GM12878 (cell line): ENCODE data around the gene CYB5D1. TPM values are rescaled to one million over a fixed set of nuclear protein-coding genes. Genes with fewer than 3 reads are reported as not detected.

Experiments
- ATAC-seq: fragments of 200-7000 bp; cut with Tn5 transposase; 3 replicates; pipeline ENCODE4 v1.9.1; 2020; ENCODE audit warnings: mild to moderate bottlenecking, moderate library complexity
- BruUV-seq: library from RNA; stranded (reverse); fragments of 400-500 nt; replicated peaks from 2 replicates; lab custom pipeline; 2021; lab: Mats Ljungman, UMichigan
- CTCF ChIA-PET: fragments of 300-600 bp; sonication (Branson Sonifier 250); formaldehyde crosslinking; extraction: SDS; loops from one replicate; lab custom pipeline; 2021; ENCODE audit warnings: inconsistent platforms; lab: Yijun Ruan, JAX
- POLR2A ChIA-PET: fragments of 350-600 bp; formaldehyde crosslinking; extraction: SDS; loops from one replicate; lab custom pipeline; 2021; ENCODE audit warnings: inconsistent platforms; lab: Charles Lee
- RAD21 ChIA-PET: fragments of 300-600 bp; sonication (Branson Sonifier 250); formaldehyde crosslinking; loops from one replicate; lab custom pipeline; 2023; ENCODE audit warnings: antibody characterized with exemption; ENCODE audit not compliant: unreplicated experiment; lab: Charles Lee
- SMC1A ChIA-PET: fragments of 300-600 bp; sonication (Branson Sonifier 250); formaldehyde crosslinking; loops from one replicate; lab custom pipeline; 2023; ENCODE audit not compliant: unreplicated experiment, uncharacterized antibody; lab: Charles Lee
- DNase-seq: peaks from one replicate; pipeline ENCODE4 v3.0.0-alpha.2; 2011; ENCODE audit warnings: low read depth, low spot score
- FAIRE-seq: peaks from 3 replicates; lab custom pipeline; 2011; peaks lifted over from hg19 to GRCh38; lab: Jason Lieb, UNC
- H2AFZ ChIP-seq: 2 replicates; pipeline ENCODE4 v1.6.0; 2011; ENCODE audit warnings: low read depth, low read length, control low read depth; ENCODE audit not compliant: control insufficient read depth
- H3K27ac ChIP-seq: 2 replicates; pipeline ENCODE4 v1.5.1; 2011; ENCODE audit warnings: control low read depth; ENCODE audit not compliant: control insufficient read depth, insufficient read depth
- H3K27me3 ChIP-seq, 2 experiments: replicated peaks in 1 of 2; 2 replicates each; pipeline versions ENCODE4 v1.6.0 to v1.6.1; 2011; ENCODE audit warnings: low read length in 1 of 2; ENCODE audit not compliant: control insufficient read depth in 2 of 2, insufficient read depth in 2 of 2
- H3K36me3 ChIP-seq, 2 experiments: 2 replicates each; pipeline ENCODE4 v1.5.1; 2011; ENCODE audit warnings: low read length in 1 of 2; ENCODE audit not compliant: control insufficient read depth in 2 of 2, insufficient read depth in 2 of 2
- H3K4me1 ChIP-seq: 2 replicates; pipeline ENCODE4 v1.6.1; 2011; ENCODE audit warnings: mild to moderate bottlenecking, low read length, moderate library complexity, mixed read lengths; ENCODE audit not compliant: control insufficient read depth, insufficient read depth
- H3K4me2 ChIP-seq: 2 replicates; pipeline ENCODE4 v1.6.0; 2011; ENCODE audit warnings: control low read depth; ENCODE audit not compliant: control insufficient read depth, insufficient read depth
- H3K4me3 ChIP-seq: fragments of 200-600 bp; sonication (generic); 2 replicates; pipeline ENCODE4 v1.5.1; 2016
- H3K79me2 ChIP-seq: 2 replicates; pipeline ENCODE4 v1.6.0; 2011; ENCODE audit warnings: low read length; ENCODE audit not compliant: control insufficient read depth, insufficient read depth
- H3K9ac ChIP-seq: 2 replicates; pipeline ENCODE4 v1.8.0; 2011; ENCODE audit warnings: low read length, control low read depth, mixed read lengths; ENCODE audit not compliant: control insufficient read depth, insufficient read depth
- H3K9me3 ChIP-seq: replicated peaks from 3 replicates; pipeline ENCODE4 v1.5.1; 2011; ENCODE audit warnings: mild to moderate bottlenecking, low read length; ENCODE audit not compliant: control insufficient read depth, insufficient read depth
- H4K20me1 ChIP-seq: 2 replicates; pipeline ENCODE4 v1.6.0; 2011; ENCODE audit not compliant: control insufficient read depth, insufficient read depth
- BACH1 ChIP-seq: fragments of 450-650 bp; IDR thresholded peaks from 2 replicates; pipeline ENCODE4 v1.6.1; 2017; ENCODE audit warnings: mild to moderate bottlenecking, borderline replicate concordance
- BHLHE40 ChIP-seq, 2 experiments: fragments of 450-650 bp in 1 of 2; IDR thresholded peaks; 2 replicates each; pipeline ENCODE4 v1.6.1; 2011 to 2017; ENCODE audit warnings: low read depth in 2 of 2, borderline replicate concordance in 1 of 2, improper control_type of control experiment in 1 of 2, low read length in 1 of 2, mild to moderate bottlenecking in 1 of 2
- BMI1 ChIP-seq: fragments of 450-650 bp; IDR thresholded peaks from 2 replicates; pipeline ENCODE4 v1.6.1; 2016; ENCODE audit warnings: mild to moderate bottlenecking, moderate library complexity, borderline replicate concordance
- CBFB ChIP-seq: IDR thresholded peaks from 2 replicates; pipeline ENCODE4 v1.6.1; 2016; ENCODE audit warnings: antibody characterized with exemption, low read depth
- CHD2 ChIP-seq: IDR thresholded peaks from 2 replicates; pipeline ENCODE4 v1.6.1; 2011; ENCODE audit warnings: low read depth, low read length, improper control_type of control experiment, borderline replicate concordance
- LARP7 ChIP-seq: fragments of 450-650 bp; IDR thresholded peaks from 2 replicates; pipeline ENCODE4 v1.6.1; 2017; ENCODE audit warnings: mild to moderate bottlenecking
- MYC ChIP-seq: IDR thresholded peaks from 2 replicates; pipeline ENCODE4 v1.6.1; 2011; ENCODE audit warnings: mild to moderate bottlenecking, low read length, moderate library complexity, inconsistent platforms; ENCODE audit not compliant: insufficient read depth, insufficient replicate concordance, insufficient read length, severe bottlenecking
- NR2F1 ChIP-seq: fragments of 450-650 bp; conservative IDR thresholded peaks from 2 replicates; pipeline ENCODE4 v1.6.1; 2017; ENCODE audit warnings: mild to moderate bottlenecking
- POLR2A ChIP-seq: IDR thresholded peaks from 2 replicates; pipeline ENCODE4 v1.6.1; 2011; ENCODE audit warnings: low read depth, mild to moderate bottlenecking, low read length
- RAD21 ChIP-seq: IDR thresholded peaks from 2 replicates; pipeline ENCODE4 v1.6.1; 2011; ENCODE audit warnings: mild to moderate bottlenecking, low read depth, low read length, moderate library complexity; ENCODE audit not compliant: insufficient read depth
- RBBP5 ChIP-seq: fragments of 200-600 bp; sonication (generic); conservative IDR thresholded peaks from 2 replicates; pipeline ENCODE4 v1.6.1; 2016
- TAF1 ChIP-seq: IDR thresholded peaks from 2 replicates; pipeline ENCODE4 v1.6.1; 2011; ENCODE audit warnings: mild to moderate bottlenecking, low read depth, low read length, borderline replicate concordance
- WGBS: methylation state at CpG from one replicate; pipeline ENCODE4 v1.1.6; 2016; ENCODE audit warnings: low lambda C conversion rate; ENCODE audit not compliant: insufficient replicate concordance, insufficient coverage; ENCODE audit errors: missing lambda C conversion rate; 5-methylcytosine and 5-hydroxymethylcytosine counted together
- in situ Hi-C: fragments of 300-500 bp; cut with MboI; formaldehyde crosslinking; loops from 9 replicates; pipeline ENCODE4 v1.14.3; 2018; ENCODE audit warnings: mixed read lengths
- intact Hi-C: fragments of 100-400 bp; cut with micrococcal nuclease; formaldehyde crosslinking; loops from one replicate; pipeline ENCODE4 v1.14.2; 2022; ENCODE audit not compliant: unreplicated experiment
- polyA plus RNA-seq, 11 experiments: library from polyadenylated mRNA; depleted of rRNA in 4 of 11; unstranded in 6 of 11; stranded (reverse) in 5 of 11; fragments of >200 nt; fragmentation: Nextera tagmentation in 4 of 11; fragmentation: Illumina TruSeq in 1 of 11; extraction: Ambion mirVana in 4 of 11; extraction: Trizol in 1 of 11; gene quantifications; 1 replicate in 1 of 11; 2 replicates in 10 of 11; pipeline versions ENCODE4 v1.2.1 to v1.2.3, GENCODE V29; 2011 to 2016; ENCODE audit warnings: inconsistent platforms in 2 of 11, missing spikeins in 2 of 11, low read depth in 1 of 11
- total RNA-seq, 4 experiments: library from RNA; depleted of rRNA in 3 of 4; stranded (reverse); fragments of >200 nt in 3 of 4; fragmentation: Illumina TruSeq in 1 of 4; extraction: Trizol in 1 of 4; gene quantifications; 2 replicates each; pipeline versions ENCODE4 v1.2.1 to v1.2.3, GENCODE V29; 2013 to 2021
- TF ChIP-seq, protein P1 (sequence below): fragments of 450-650 bp; IDR thresholded peaks from 2 replicates; pipeline ENCODE4 v1.6.1; 2016; ENCODE audit warnings: mild to moderate bottlenecking
- TF ChIP-seq, protein P2 (sequence below): fragments of 450-650 bp; IDR thresholded peaks from 2 replicates; pipeline ENCODE4 v1.6.1; 2017; ENCODE audit warnings: mild to moderate bottlenecking

Gene CYB5D1
- total and polyA plus RNA-seq, 10 of the 15 experiments (the other 5 are each of a cell fraction or from before 2014, with no cell fraction given): 1.6 to 8.7 (median 6.4) TPM

DNA sequence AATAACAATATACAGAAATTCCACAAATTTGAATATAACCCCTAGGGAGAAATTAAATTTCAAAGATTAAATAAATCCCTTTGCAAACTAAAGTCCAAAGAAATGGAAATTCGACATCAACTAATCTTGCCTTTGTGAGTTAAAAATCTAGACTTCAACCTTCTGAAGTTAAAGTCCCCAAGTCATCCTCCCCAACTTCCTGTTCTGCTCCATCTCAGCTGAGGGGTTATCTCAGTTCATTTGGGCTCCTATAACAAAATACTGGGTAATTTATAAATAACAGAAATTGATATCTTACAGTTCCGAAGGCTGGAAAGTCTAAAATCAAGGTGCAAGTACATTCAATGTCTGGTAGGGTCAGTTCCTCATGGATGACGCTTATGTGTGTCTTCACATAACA, 46.6 kb upstream of the CYB5D1 start:
- Histone ChIP-seq H3K4me1 (no peaks in the 10 kb centered on the region), H2AFZ (no peak overlapping the region), H3K36me3 (no peaks in the 10 kb centered on the region), H3K27me3 (no peaks in the 10 kb centered on the region), H3K9me3 (no peaks in the 10 kb centered on the region; the same call in 2 of the 3 replicates), H3K4me2 (no peak overlapping the region), H3K9ac (no peak overlapping the region), H4K20me1 (no peaks in the 10 kb centered on the region), H3K4me3 (no peak overlapping the region), H3K27ac (no peak overlapping the region), H3K79me2 (no peaks in the 10 kb centered on the region)
- no peak for FAIRE-seq
- ATAC-seq: no peak
- in situ Hi-C loops: no loop called here
- BruUV-seq: no TSS peak
- ChIA-PET SMC1A (interaction anchor here (1.0 kb wide), 1 partner anchor 20 kb away, joined by 4 read pairs; no protein-coding TSS in a partner anchor), RAD21 (no interaction called here), POLR2A (no interaction called here), CTCF (interaction anchor here (0.5 to 1.9 kb wide), 2 partner anchors 51 to 68 kb away, joined by 3 to 6 read pairs; no protein-coding TSS in a partner anchor)
- 13% methylated on average over 3 of the region's 3 CpGs for WGBS
- DNase-seq: no peak
- TF ChIP-seq MYC (no peak), TAF1 (no peak), BACH1 (no peak), CHD2 (no peak), RAD21 (no peak), RBBP5 (no peak)
- TF ChIP-seq, protein P1, sequence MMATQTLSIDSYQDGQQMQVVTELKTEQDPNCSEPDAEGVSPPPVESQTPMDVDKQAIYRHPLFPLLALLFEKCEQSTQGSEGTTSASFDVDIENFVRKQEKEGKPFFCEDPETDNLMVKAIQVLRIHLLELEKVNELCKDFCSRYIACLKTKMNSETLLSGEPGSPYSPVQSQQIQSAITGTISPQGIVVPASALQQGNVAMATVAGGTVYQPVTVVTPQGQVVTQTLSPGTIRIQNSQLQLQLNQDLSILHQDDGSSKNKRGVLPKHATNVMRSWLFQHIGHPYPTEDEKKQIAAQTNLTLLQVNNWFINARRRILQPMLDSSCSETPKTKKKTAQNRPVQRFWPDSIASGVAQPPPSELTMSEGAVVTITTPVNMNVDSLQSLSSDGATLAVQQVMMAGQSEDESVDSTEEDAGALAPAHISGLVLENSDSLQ: no peak
- intact Hi-C loops: no loop called here

DNA sequence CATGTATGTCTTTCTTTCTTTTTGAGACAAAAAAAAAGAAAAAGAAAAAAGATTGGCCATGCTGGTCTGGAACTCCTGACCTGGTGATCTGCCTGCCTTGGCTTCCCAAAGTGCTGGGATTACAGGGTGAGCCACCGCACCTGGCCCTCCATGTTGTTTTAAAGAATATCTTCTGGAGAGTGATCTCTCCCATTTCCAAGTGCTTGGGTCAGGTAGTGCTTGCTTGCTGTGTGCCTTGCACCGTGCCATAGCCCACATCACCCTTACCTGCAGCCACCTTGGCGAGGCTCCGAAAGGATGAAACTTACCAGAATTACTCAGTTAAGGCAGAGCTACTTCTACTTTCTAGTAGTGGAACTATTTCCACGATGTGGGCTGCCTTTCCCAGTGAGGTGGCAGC, 42.8 kb upstream of the CYB5D1 start:
- Histone ChIP-seq H3K27ac (no peak overlapping the region), H3K36me3 (no peaks in the 10 kb centered on the region), H3K9me3 (no peaks in the 10 kb centered on the region; the same call in 2 of the 3 replicates), H3K27me3 (peaks cover 0 to 2% of the 10 kb centered on the region in 2 experiments; a peak in 2 of 4 replicates), H3K4me3 (no peak overlapping the region), H3K79me2 (no peaks in the 10 kb centered on the region), H3K4me1 (no peaks in the 10 kb centered on the region), H2AFZ (no peak overlapping the region), H4K20me1 (no peaks in the 10 kb centered on the region), H3K4me2 (no peak overlapping the region), H3K9ac (no peak overlapping the region)
- in situ Hi-C loops: no loop called here
- ChIA-PET RAD21 (no interaction called here), SMC1A (no interaction called here), CTCF (interaction anchor here (1.9 kb wide), 1 partner anchor 71 kb away, joined by 7 read pairs; no protein-coding TSS in a partner anchor), POLR2A (no interaction called here)
- 54% methylated on average over 5 of the region's 5 CpGs for WGBS
- ATAC-seq: no peak
- no peak for DNase-seq
- no peak for FAIRE-seq
- BruUV-seq: no TSS peak
- intact Hi-C loops: no loop called here
- no peak for TF ChIP-seq CBFB
- TF ChIP-seq LARP7: no peak
- no peak for TF ChIP-seq POLR2A
- TF ChIP-seq, protein P2, sequence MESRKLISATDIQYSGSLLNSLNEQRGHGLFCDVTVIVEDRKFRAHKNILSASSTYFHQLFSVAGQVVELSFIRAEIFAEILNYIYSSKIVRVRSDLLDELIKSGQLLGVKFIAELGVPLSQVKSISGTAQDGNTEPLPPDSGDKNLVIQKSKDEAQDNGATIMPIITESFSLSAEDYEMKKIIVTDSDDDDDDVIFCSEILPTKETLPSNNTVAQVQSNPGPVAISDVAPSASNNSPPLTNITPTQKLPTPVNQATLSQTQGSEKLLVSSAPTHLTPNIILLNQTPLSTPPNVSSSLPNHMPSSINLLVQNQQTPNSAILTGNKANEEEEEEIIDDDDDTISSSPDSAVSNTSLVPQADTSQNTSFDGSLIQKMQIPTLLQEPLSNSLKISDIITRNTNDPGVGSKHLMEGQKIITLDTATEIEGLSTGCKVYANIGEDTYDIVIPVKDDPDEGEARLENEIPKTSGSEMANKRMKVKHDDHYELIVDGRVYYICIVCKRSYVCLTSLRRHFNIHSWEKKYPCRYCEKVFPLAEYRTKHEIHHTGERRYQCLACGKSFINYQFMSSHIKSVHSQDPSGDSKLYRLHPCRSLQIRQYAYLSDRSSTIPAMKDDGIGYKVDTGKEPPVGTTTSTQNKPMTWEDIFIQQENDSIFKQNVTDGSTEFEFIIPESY: no peak
- TF ChIP-seq BHLHE40 (IDR thresholded peaks at IDR 0.05; ENCODE audit: borderline replicate concordance in 1 of 2, low read depth in 2 of 2, low read length in 1 of 2): no peak
- no peak for TF ChIP-seq BMI1
- TF ChIP-seq NR2F1: no peak
